ENCODE data around the gene GP2. TPM values are rescaled to one million over a fixed set of nuclear protein-coding genes. Genes with fewer than 3 reads are reported as not detected.

The GP2 gene
- total RNA-seq, 3 donors from 2014 or later: 0.85 to 6.2 (median 2.5) TPM

- intact Hi-C loops (cut with DNase I, micrococcal nuclease): no loop called here
- H3K4me1 ChIP-seq (ENCODE audit: low read depth): no peaks in the 10 kb centered on the region
Observed at GRCh38 chr16:20334396-20334795, 7.1 kb upstream of the GP2 start.

GRCh38 chr16:20333120-20333519, 5.8 kb upstream of the GP2 start:
- Histone ChIP-seq H3K4me1 (ENCODE audit: low read depth) (no peaks in the 10 kb centered on the region), H3K9me3 (no peaks in the 10 kb centered on the region), H3K4me3 (no peak overlapping the region), H3K36me3 (ENCODE audit: low read depth) (no peaks in the 10 kb centered on the region)
- intact Hi-C loops (cut with DNase I, micrococcal nuclease): no loop called here
- no peak for DNase-seq
- no peak for TF ChIP-seq CTCF (IDR thresholded peaks at IDR 0.05)
- ATAC-seq: no peak

More at GRCh38 chr16:20334396-20334795, 7.1 kb upstream of the GP2 start:
- no peaks in the 10 kb centered on the region for H3K9me3 ChIP-seq
- DNase-seq (no peak), ATAC-seq (no peak)
- TF ChIP-seq CTCF (IDR thresholded peaks at IDR 0.05): no peak
- no peak overlapping the region for H3K4me3 ChIP-seq
- H3K36me3 ChIP-seq (ENCODE audit: low read depth): no peaks in the 10 kb centered on the region

GRCh38 chr16:20332411-20332810, 5.1 kb upstream of the GP2 start:
- no peak for DNase-seq
- no peak overlapping the region for H3K4me3 ChIP-seq
- no peak for ATAC-seq
- no peaks in the 10 kb centered on the region for H3K36me3 ChIP-seq (ENCODE audit: low read depth)
- no peaks in the 10 kb centered on the region for H3K4me1 ChIP-seq (ENCODE audit: low read depth)
- intact Hi-C loops (cut with DNase I, micrococcal nuclease): no loop called here
- TF ChIP-seq CTCF (IDR thresholded peaks at IDR 0.05): no peak
- H3K9me3 ChIP-seq: no peaks in the 10 kb centered on the region

GRCh38 chr16:20331635-20332034, 4.3 kb upstream of the GP2 start:
- no peak for ATAC-seq
- Histone ChIP-seq H3K36me3 (ENCODE audit: low read depth) (no peaks in the 10 kb centered on the region), H3K4me3 (no peak overlapping the region), H3K4me1 (ENCODE audit: low read depth) (no peaks in the 10 kb centered on the region), H3K9me3 (no peaks in the 10 kb centered on the region)
- TF ChIP-seq CTCF (IDR thresholded peaks at IDR 0.05): no peak
- DNase-seq: no peak
- intact Hi-C loops (cut with DNase I, micrococcal nuclease): no loop called here

- DNase-seq (no peak), ATAC-seq (no peak)
- TF ChIP-seq CTCF (IDR thresholded peaks at IDR 0.05): no peak
- intact Hi-C loops (cut with DNase I, micrococcal nuclease): no loop called here
- H3K9me3 ChIP-seq: no peaks in the 10 kb centered on the region
- H3K4me3 ChIP-seq: no peak overlapping the region
- H3K36me3 ChIP-seq (ENCODE audit: low read depth): no peaks in the 10 kb centered on the region
- no peaks in the 10 kb centered on the region for H3K4me1 ChIP-seq (ENCODE audit: low read depth)
Observed at GRCh38 chr16:20329392-20330138, 2.3 kb upstream of the GP2 start.
